OCI-LY3 (cell line): Measurements from ENCODE around the gene ZNF444.

Source experiments
- H2AFZ ChIP-seq: fragments of 200-600, 300-600 bp; shearing (Covaris generic); 2 replicates; pipeline ENCODE4 v1.6.0; 2014; ENCODE audit warnings: antibody characterized with exemption, low read depth, low read length
- H3K27ac ChIP-seq: fragments of 200-600, 300-600 bp; sonication (generic); 2 replicates; pipeline ENCODE4 v1.5.1; 2014; ENCODE audit warnings: mild to moderate bottlenecking, low read length, moderate library complexity, mixed read lengths
- H3K27me3 ChIP-seq: fragments of 200-600, 300-600 bp; sonication (generic); 2 replicates; pipeline ENCODE4 v1.6.1; 2014; ENCODE audit warnings: low read depth, low read length, mixed read lengths
- H3K36me3 ChIP-seq: fragments of 200-600, 300-600 bp; sonication (generic); replicated peaks from 2 replicates; pipeline ENCODE3; 2014; ENCODE audit warnings: low read depth, low read length, mixed read lengths
- H3K4me1 ChIP-seq: fragments of 300-600, 200-600 bp; sonication (generic); 2 replicates; pipeline ENCODE4 v1.6.1; 2014; ENCODE audit warnings: low read length, mixed read lengths
- H3K4me2 ChIP-seq: fragments of 200-600, 300-600 bp; sonication (generic); 2 replicates; pipeline ENCODE4 v1.6.1; 2014; ENCODE audit warnings: low read length, mixed read lengths
- H3K4me3 ChIP-seq: fragments of 300-600, 200-600 bp; sonication (generic); 2 replicates; pipeline ENCODE4 v1.5.1; 2014; ENCODE audit warnings: antibody characterized with exemption, mild to moderate bottlenecking, low read length, moderate library complexity
- H3K79me2 ChIP-seq: fragments of 300-600, 200-600 bp; shearing (Covaris generic); 2 replicates; pipeline ENCODE4 v1.6.1; 2014; ENCODE audit warnings: mild to moderate bottlenecking, low read length, mixed read lengths
- H3K9ac ChIP-seq: fragments of 300-600, 200-600 bp; shearing (Covaris generic); 2 replicates; pipeline ENCODE4 v1.6.0; 2014; ENCODE audit warnings: mild to moderate bottlenecking, low read length, moderate library complexity
- H3K9me3 ChIP-seq: fragments of 200-600, 300-600 bp; shearing (Covaris generic); 2 replicates; pipeline ENCODE4 v1.6.1; 2014; ENCODE audit warnings: low read length, mixed read lengths; ENCODE audit not compliant: insufficient read depth
- H4K20me1 ChIP-seq: fragments of 200-600, 300-600 bp; sonication (generic); 2 replicates; pipeline ENCODE4 v1.6.1; 2016; ENCODE audit warnings: low read length, mixed read lengths; ENCODE audit not compliant: insufficient read depth
- CTCF ChIP-seq: fragments of 200-600, 300-600 bp; sonication (generic); IDR thresholded peaks from 2 replicates; pipeline ENCODE4 v1.5.1; 2014; ENCODE audit warnings: antibody characterized with exemption, low read length, low read depth
- EZH2phosphoT487 ChIP-seq: fragments of 200-600 bp; shearing (Covaris generic); IDR thresholded peaks from 2 replicates; pipeline ENCODE4 v1.6.1; 2018; ENCODE audit warnings: antibody characterized with exemption, mixed run types, low read depth

ZNF444 gene

GRCh38 chr19:56113074-56113632, 27.9 kb upstream of the ZNF444 start:
- Histone ChIP-seq H3K9ac (peak overlapping the region; percentile 67), H3K4me2 (peak overlapping the region; percentile 96), H3K4me3 (peak overlapping the region; percentile 74), H3K36me3 (peaks cover 17% of the 10 kb centered on the region), H4K20me1 (peaks cover 30% of the 10 kb centered on the region), H3K79me2 (peaks cover 100% of the 10 kb centered on the region), H3K4me1 (peaks cover 54% of the 10 kb centered on the region), H2AFZ (no peak overlapping the region), H3K27me3 (no peaks in the 10 kb centered on the region), H3K27ac (peak overlapping the region; percentile 89), H3K9me3 (no peaks in the 10 kb centered on the region)
- TF ChIP-seq CTCF: no peak

GRCh38 chr19:56114051-56114777, 26.9 kb upstream of the ZNF444 start:
- TF ChIP-seq EZH2phosphoT487 (no peak), CTCF (no peak)
- Histone ChIP-seq H4K20me1 (peaks cover 20% of the 10 kb centered on the region), H3K27ac (peak overlapping the region; percentile 89), H2AFZ (no peak overlapping the region), H3K4me1 (peaks cover 59% of the 10 kb centered on the region), H3K4me3 (no peak overlapping the region), H3K9ac (no peak overlapping the region), H3K4me2 (no peak overlapping the region), H3K36me3 (peaks cover 16% of the 10 kb centered on the region), H3K79me2 (peaks cover 100% of the 10 kb centered on the region), H3K27me3 (no peaks in the 10 kb centered on the region), H3K9me3 (no peaks in the 10 kb centered on the region)

- Histone ChIP-seq H3K4me3 (no peak overlapping the region), H3K27ac (peak overlapping the region; percentile 89), H4K20me1 (peaks cover 18% of the 10 kb centered on the region), H3K36me3 (peaks cover 18% of the 10 kb centered on the region), H3K4me2 (no peak overlapping the region), H2AFZ (no peak overlapping the region), H3K79me2 (peaks cover 100% of the 10 kb centered on the region), H3K9ac (no peak overlapping the region), H3K4me1 (peaks cover 61% of the 10 kb centered on the region), H3K9me3 (no peaks in the 10 kb centered on the region), H3K27me3 (no peaks in the 10 kb centered on the region)
- no peak for TF ChIP-seq EZH2phosphoT487
- TF ChIP-seq CTCF: no peak
Measured at GRCh38 chr19:56114778-56115110, 26.3 kb upstream of the ZNF444 start.

- H3K36me3 ChIP-seq: peaks cover 18% of the 10 kb centered on the region
- no peak for TF ChIP-seq EZH2phosphoT487
- TF ChIP-seq CTCF: no peak
- no peak overlapping the region for H3K4me3 ChIP-seq
- H4K20me1 ChIP-seq: peaks cover 18% of the 10 kb centered on the region
- no peak overlapping the region for H3K9ac ChIP-seq
- H3K4me2 ChIP-seq: no peak overlapping the region
- peaks cover 57% of the 10 kb centered on the region for H3K4me1 ChIP-seq
- H3K79me2 ChIP-seq: peaks cover 100% of the 10 kb centered on the region
- H3K9me3 ChIP-seq: no peaks in the 10 kb centered on the region
- no peak overlapping the region for H3K27ac ChIP-seq
- H3K27me3 ChIP-seq: no peaks in the 10 kb centered on the region
- H2AFZ ChIP-seq: no peak overlapping the region
Measured at GRCh38 chr19:56115490-56115889, 25.6 kb upstream of the ZNF444 start.
